ENCODE results near the gene SFT2D3. TPM values are rescaled to one million over a fixed set of nuclear protein-coding genes. Genes with fewer than 3 reads are reported as not detected.
A peak's percentile ranks its signal among the peaks of the same experiment; 100 is the strongest.

SFT2D3 gene
- polyA plus RNA-seq, 3 donors from 2014 or later: 1.3 to 3.4 TPM; not detected in 1

GRCh38 chr2:127715778-127716449 is 14.6 kb downstream of the SFT2D3 start:
- no peak for DNase-seq
- Mint-ChIP-seq H3K9me3 (no peaks in the 10 kb centered on the region), H3K27ac (peak overlapping the region in 2 of 6 donors; percentile 31 to 79), H3K36me3 (peaks cover 17 to 28% (median 17%) of the 10 kb centered on the region in 3 donors), H3K27me3 (ENCODE audit: low read depth in 3 of 3) (peaks cover 1 to 3% (median 2%) of the 10 kb centered on the region in 3 donors), H3K4me3 (no peak overlapping the region), H3K4me1 (no peaks in the 10 kb centered on the region)

- Mint-ChIP-seq H3K27ac (no peak overlapping the region), H3K9me3 (no peaks in the 10 kb centered on the region), H3K27me3 (ENCODE audit: low read depth in 3 of 3) (peaks cover 1 to 3% (median 2%) of the 10 kb centered on the region in 3 donors), H3K36me3 (peaks cover 26 to 43% (median 28%) of the 10 kb centered on the region in 3 donors), H3K4me3 (no peak overlapping the region), H3K4me1 (no peaks in the 10 kb centered on the region)
- DNase-seq: no peak
These were observed 17.0 kb downstream of the SFT2D3 start for GRCh38 chr2:127718271-127718670.

- Mint-ChIP-seq H3K27me3 (ENCODE audit: low read depth in 3 of 3) (peaks cover 0 to 3% (median 1%) of the 10 kb centered on the region in 3 donors), H3K27ac (no peak overlapping the region), H3K4me1 (no peaks in the 10 kb centered on the region), H3K4me3 (no peak overlapping the region), H3K36me3 (peaks cover 26 to 49% (median 32%) of the 10 kb centered on the region in 3 donors), H3K9me3 (no peaks in the 10 kb centered on the region)
- DNase-seq: no peak
These were observed 18.3 kb downstream of the SFT2D3 start for GRCh38 chr2:127719301-127720218.

GRCh38 chr2:127721311-127721977 is 20.1 kb downstream of the SFT2D3 start:
- no peak overlapping the region for H3K4me3 Mint-ChIP-seq
- no peak for DNase-seq
- H3K27me3 Mint-ChIP-seq (ENCODE audit: low read depth in 3 of 3): peaks cover 0 to 3% (median 1%) of the 10 kb centered on the region in 3 donors
- H3K9me3 Mint-ChIP-seq: no peaks in the 10 kb centered on the region
- H3K4me1 Mint-ChIP-seq: no peaks in the 10 kb centered on the region
- peak overlapping the region in 1 of 6 donors; percentile 7 for H3K27ac Mint-ChIP-seq
- H3K36me3 Mint-ChIP-seq: peaks cover 23 to 58% (median 35%) of the 10 kb centered on the region in 3 donors

DNA sequence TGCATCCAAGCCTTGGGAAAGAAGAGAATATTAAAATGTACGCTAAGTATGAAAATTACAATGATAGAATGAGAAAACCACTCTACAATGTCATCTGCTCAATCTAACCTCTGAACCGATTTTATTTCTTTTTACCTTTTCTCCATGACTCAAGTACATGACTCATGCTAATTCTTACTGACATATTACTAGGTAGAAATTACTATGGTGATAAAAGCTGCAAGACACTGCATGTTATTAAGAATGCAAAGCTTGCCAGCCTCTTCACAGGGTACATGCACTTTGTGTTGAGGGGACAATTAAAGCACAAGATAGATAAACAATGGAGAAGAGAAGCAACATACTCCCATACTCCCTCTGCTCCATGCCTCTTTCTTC is 20.7 kb downstream of the SFT2D3 start:
- H3K4me3 Mint-ChIP-seq: no peak overlapping the region
- no peak for DNase-seq
- peak overlapping the region in 1 of 6 donors; percentile 7 for H3K27ac Mint-ChIP-seq
- H3K4me1 Mint-ChIP-seq: no peaks in the 10 kb centered on the region
- H3K36me3 Mint-ChIP-seq: peaks cover 20 to 54% (median 35%) of the 10 kb centered on the region in 3 donors
- no peaks in the 10 kb centered on the region for H3K9me3 Mint-ChIP-seq
- H3K27me3 Mint-ChIP-seq (ENCODE audit: low read depth in 3 of 3): peaks cover 0 to 3% (median 0%) of the 10 kb centered on the region in 3 donors

- Mint-ChIP-seq H3K4me1 (no peaks in the 10 kb centered on the region), H3K9me3 (no peaks in the 10 kb centered on the region)
- DNase-seq: no peak
These were observed 21.5 kb downstream of the SFT2D3 start for GRCh38 chr2:127722807-127723206.

DNA sequence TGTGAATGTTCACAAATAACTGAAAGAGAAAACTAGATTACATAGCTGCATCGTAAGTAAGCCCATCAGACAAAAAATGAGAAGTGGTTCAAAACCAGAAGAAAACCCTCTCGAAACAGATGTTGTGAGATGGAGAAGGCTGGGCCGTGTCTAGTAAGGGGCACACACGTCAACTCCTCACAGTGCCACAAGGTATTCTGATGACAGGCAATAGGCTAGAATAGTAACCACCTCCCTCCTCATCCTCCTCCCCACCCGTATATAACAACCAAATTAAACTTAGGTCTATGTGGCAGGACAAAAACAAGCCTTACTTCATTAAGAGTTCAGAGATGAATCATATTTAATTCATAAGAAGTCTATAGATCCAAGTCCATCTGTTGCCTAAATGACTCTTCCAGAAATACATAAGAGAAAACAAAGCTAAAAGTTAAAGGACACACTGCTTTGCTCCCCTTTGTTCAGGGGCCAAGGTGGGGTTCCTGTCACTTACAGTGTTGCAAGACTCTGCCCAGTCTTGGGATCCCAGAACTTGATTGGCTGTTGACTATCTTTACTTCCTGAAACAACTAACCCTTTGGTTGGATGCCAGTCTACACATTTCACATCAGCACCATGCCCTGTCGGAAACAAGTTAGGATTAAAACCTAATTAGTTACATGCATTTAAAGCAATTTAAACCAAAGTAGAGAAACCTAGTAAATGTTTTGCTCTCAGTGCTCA is 25.0 kb downstream of the SFT2D3 start:
- Mint-ChIP-seq H3K36me3 (peaks cover 13 to 35% (median 22%) of the 10 kb centered on the region in 3 donors), H3K27ac (peak overlapping the region in 1 of 6 donors; percentile 3), H3K9me3 (no peaks in the 10 kb centered on the region), H3K4me3 (no peak overlapping the region), H3K4me1 (no peaks in the 10 kb centered on the region), H3K27me3 (ENCODE audit: low read depth in 3 of 3) (peaks cover 0 to 2% (median 0%) of the 10 kb centered on the region in 3 donors)
- DNase-seq: no peak

More at GRCh38 chr2:127722807-127723206, 21.5 kb downstream of the SFT2D3 start:
- Mint-ChIP-seq H3K4me3 (no peak overlapping the region), H3K27me3 (ENCODE audit: low read depth in 3 of 3) (peaks cover 0 to 3% (median 0%) of the 10 kb centered on the region in 3 donors), H3K36me3 (peaks cover 20 to 53% (median 35%) of the 10 kb centered on the region in 3 donors), H3K27ac (no peak overlapping the region)

GRCh38 chr2:127733113-127733815 is 32.0 kb downstream of the SFT2D3 start:
- H3K4me3 Mint-ChIP-seq: no peak overlapping the region
- no peak overlapping the region for H3K27ac Mint-ChIP-seq
- H3K36me3 Mint-ChIP-seq: peaks cover 4 to 10% (median 6%) of the 10 kb centered on the region in 3 donors
- DNase-seq: no peak
- peaks cover 4 to 5% of the 10 kb centered on the region in 2 donors for H3K4me1 Mint-ChIP-seq
- no peaks in the 10 kb centered on the region for H3K9me3 Mint-ChIP-seq
- H3K27me3 Mint-ChIP-seq (ENCODE audit: low read depth in 3 of 3): no peaks in the 10 kb centered on the region

GRCh38 chr2:127733816-127734537 is 32.7 kb downstream of the SFT2D3 start:
- H3K4me3 Mint-ChIP-seq: no peak overlapping the region

GRCh38 chr2:127735044-127735443 is 33.7 kb downstream of the SFT2D3 start:
- Mint-ChIP-seq H3K27ac (peak overlapping the region in 2 of 6 donors; percentile 10 to 40), H3K9me3 (no peaks in the 10 kb centered on the region), H3K36me3 (peaks cover 4 to 10% (median 4%) of the 10 kb centered on the region in 3 donors), H3K27me3 (ENCODE audit: low read depth in 3 of 3) (no peaks in the 10 kb centered on the region), H3K4me3 (no peak overlapping the region), H3K4me1 (peaks cover 4 to 10% of the 10 kb centered on the region in 2 donors)
- no peak for DNase-seq

More at GRCh38 chr2:127733816-127734537, 32.7 kb downstream of the SFT2D3 start:
- Mint-ChIP-seq H3K9me3 (no peaks in the 10 kb centered on the region), H3K36me3 (peaks cover 4 to 10% (median 6%) of the 10 kb centered on the region in 3 donors), H3K27me3 (ENCODE audit: low read depth in 3 of 3) (no peaks in the 10 kb centered on the region), H3K4me1 (peaks cover 4 to 10% of the 10 kb centered on the region in 2 donors), H3K27ac (no peak overlapping the region)
- no peak for DNase-seq

GRCh38 chr2:127735537-127736399 is 34.5 kb downstream of the SFT2D3 start:
- H3K36me3 Mint-ChIP-seq: peaks cover 3 to 10% (median 4%) of the 10 kb centered on the region in 3 donors
- DNase-seq: no peak
- no peak overlapping the region for H3K4me3 Mint-ChIP-seq
- H3K27ac Mint-ChIP-seq: no peak overlapping the region
- no peaks in the 10 kb centered on the region for H3K27me3 Mint-ChIP-seq (ENCODE audit: low read depth in 3 of 3)
- H3K9me3 Mint-ChIP-seq: no peaks in the 10 kb centered on the region
- H3K4me1 Mint-ChIP-seq: peaks cover 4 to 10% of the 10 kb centered on the region in 2 donors

Data from immature natural killer cell (primary cell).